GM10847 (cell line): ENCODE measurements around the gene PRPS1.

Experiments used
- POLR2A ChIP-seq: IDR thresholded peaks from 2 replicates; pipeline ENCODE4 v1.6.1; 2011; ENCODE audit not compliant: insufficient read length; ENCODE audit errors: extremely low read depth

PRPS1 gene

DNA sequence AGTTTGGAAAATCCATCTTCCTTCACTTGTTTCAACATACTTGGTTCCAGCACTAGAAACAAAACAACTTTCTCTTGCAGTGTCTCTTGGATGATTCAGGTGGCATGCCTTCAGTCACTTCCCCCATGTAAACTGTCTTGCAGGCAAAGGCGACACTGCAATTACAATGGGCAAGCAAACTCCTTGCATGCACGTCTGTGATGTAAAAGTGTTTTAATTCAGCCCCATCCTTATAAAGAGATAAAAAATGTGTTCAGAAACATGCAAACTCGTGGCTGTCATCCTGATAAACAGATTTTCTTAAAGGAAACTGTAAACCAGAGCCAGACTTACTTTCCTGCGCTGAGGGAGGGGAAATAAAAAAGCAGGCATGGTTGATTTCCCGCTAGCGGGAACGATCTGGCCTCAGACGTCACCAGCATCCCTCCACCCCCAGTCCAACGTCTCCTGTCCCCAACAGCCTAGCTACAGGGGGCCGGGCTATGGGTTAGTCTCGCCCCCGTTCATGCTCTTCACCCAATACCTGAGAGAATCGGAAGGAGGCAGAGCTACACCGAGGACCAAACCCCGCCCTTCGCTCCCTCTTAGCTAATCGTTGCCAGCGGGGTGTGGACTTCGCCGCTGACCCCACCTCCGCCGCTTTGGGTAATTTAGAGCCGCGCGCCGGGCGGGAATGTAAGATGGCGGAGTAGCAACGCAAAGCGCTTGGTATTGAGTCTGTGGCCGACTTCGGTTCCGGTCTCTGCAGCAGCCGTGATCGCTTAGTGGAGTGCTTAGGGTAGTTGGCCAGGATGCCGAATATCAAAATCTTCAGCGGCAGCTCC, at the start of gene PRPS1:
PRPS1 (plus strand) TSS at position 673 of the 824 bp plus-strand sequence; CDS start at position 792, 119 bp downstream.
- TF ChIP-seq POLR2A: peak; percentile 48

DNA sequence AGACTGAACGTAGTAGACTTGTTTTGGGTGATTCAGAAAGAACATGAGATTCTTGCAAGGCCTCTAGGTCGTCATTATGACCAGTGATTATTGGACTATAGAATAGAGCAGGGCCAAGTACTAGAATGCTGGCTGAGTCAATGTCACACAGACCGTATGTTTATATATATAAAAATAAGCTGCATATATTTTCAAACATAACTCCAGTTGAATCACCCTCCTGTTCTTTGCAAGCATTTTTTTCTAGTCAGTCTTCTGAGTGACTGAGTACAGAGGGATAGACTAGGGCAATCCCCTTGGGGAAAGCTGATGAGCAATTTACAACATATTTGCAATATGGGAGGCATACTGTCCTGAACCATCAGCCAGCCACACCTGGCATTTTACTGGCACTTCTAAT, 48.4 kb upstream of the PRPS1 start:
- no peak for TF ChIP-seq POLR2A

DNA sequence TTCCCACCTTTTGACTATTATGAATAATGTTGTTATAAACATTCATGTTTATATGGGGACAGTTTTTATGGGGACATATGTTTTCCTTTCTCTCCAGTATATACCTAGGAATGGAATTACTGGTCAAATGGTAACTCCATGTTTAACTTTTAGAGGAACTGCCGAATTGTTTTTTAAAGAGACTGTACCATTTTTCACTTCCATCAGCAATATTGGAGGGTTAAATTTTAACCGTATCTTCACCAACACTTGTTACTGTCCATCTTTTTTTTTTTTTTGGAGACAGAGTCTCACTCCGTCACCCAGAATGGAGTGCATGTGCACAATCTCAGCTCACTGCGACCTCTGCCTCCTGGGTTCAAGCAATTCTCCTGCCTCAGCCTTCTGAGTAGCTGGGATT, 46.4 kb upstream of the PRPS1 start:
- TF ChIP-seq POLR2A: no peak

DNA sequence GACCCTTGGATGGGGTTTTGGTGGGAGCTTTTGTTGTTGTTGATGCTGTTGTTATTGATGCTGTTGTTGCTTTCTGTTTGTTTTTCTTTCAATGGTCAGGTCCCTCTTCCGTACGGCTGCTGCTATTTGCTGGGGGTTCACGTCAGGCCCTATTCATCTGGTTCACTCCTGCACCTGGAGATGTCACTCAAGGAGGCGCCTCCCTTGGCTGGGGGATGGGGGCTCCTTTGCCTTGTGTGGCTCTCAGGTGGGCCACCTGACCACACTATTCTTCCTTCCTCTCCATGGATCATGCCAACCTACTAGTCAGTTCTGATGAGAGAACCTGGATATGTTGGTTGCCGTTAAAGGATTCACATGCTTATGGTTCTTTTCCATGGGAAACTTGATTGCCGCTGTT, 39.1 kb upstream of the PRPS1 start:
- no peak for TF ChIP-seq POLR2A

DNA sequence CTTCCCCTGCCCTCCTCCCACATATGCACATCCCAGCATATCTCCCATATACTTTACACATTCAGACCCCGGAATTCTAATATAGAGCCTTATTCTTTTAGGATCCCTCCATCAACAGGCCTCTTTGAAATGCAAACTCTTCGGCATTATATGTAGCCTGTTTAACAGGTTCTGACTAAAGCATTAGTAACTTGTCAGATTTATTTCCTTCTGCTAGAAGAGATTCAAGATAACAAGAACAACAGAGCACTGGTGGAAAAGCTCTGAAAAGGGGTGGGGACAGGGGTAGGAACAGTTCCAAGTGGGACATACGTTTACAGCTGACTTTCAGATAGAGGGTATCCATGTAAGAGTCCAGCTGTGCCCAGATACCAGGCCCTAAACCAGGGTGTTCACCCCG, 31.7 kb upstream of the PRPS1 start:
- no peak for TF ChIP-seq POLR2A

DNA sequence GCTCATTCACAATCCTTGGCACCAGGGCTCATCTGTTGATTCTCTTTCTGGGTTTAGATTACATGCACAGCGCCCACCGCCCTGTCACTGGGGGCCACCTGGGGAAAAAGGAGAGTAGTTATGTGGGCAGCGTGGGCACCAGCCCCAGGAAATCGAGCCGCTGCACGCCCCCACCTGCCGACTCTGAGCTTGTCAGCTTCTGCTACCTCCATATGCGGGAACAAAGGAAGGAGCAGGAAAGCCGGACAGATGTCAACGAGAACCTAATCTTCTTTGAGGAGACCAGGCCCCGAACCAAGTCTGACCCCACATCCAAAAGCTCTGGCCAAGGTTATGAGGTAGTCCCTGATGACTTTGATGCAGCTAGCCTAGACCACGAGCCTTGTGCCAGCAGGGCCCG, 31.0 kb upstream of the PRPS1 start:
- TF ChIP-seq POLR2A: no peak

DNA sequence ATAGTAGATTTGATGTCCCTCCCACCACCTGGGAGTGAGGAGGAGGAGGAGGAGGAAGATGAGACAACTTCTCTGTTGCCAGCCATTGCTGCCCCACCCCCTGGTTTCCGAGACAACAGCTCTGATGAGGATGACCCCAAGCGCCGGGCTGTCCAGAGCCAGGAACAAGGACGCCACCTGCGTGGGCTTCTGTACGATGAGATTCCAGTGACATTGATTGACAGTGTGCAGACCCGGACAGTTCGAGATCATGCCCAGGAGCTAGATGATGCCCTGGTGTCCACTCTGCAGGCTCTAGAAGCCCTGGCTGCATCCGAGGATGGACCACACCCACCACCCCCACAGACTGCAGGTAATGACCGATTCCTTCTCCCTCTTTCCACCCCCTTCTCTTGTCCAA, 30.5 kb upstream of the PRPS1 start:
- TF ChIP-seq POLR2A: no peak

DNA sequence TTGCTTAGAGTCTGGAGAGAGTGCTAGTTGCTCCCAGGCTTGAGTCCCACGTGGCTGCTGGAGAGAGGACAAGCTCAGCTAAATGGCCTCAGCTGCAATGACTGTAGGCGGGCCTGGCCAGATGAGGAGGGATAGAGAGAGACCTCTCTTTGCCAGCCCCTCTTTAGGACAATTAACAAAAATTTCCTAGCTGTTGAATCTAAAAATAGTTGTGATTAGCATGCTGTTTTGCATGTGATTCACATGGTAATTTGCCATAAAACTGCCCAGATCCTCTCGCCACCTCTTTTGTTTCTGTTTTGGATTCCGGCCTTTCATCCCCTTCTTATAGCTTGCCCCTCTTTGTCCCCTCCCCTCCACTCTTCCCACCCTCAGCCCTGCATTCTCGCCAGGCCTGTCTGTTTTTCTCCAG, 28.9 kb upstream of the PRPS1 start:
- TF ChIP-seq POLR2A: no peak

DNA sequence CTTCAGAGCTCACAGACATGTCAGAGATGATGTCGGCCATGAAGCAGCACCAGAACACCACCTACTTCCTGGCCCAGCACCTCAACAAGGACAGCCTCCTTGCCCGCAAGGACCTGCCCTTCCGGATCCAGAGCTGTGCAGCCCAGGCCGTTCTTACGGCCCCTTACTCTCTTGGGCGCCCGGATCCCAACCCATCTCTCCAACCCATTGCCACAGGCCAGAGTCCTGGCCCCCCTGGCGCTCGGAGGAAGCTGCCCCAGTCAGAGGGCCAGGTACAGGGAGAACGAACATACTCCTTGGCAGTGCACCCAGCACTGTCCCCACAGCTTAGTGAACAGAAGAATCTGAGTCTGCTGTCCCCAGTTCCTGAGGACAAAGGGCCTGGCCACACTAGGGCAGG, 27.9 kb upstream of the PRPS1 start:
- TF ChIP-seq POLR2A: no peak

DNA sequence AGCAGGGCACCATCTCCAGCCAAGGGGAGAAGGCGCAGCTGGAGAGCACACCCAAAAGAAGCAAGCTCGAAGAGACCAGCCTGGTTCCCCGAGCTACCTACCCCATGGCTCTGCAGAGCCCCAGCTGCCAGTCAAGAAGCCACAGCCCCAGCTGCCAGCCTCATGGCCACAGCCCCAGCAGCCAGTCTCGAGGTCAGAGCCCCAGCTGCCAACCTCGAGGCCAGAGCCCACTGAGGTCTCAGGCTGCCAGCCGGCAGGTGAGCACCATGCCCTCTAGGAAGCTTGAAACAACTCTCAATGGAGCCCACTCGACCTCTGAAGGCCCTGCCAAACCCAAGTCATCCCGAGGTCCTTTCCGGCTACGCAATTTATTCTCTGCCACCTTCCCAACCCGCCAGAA, 27.0 kb upstream of the PRPS1 start:
- no peak for TF ChIP-seq POLR2A

DNA sequence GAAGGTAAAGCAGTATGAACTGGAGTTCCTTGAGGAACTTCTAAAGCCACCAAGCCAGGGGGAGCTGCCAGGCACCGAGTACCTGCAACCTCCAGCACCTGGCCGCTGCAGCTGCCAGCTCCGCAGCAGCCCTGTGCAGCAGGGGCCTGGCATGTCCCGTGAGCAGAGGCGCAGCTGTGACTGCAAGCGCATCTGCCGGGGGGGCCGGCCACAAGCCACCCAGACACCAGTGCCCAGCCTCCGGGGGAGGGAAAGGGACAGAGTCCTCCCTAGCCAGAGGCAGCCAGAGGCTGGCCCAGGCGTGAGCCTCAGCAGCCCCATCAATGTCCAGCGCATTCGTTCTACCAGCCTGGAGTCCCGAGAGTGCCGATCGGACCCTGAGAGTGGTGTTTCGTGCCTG, 26.6 kb upstream of the PRPS1 start:
- TF ChIP-seq POLR2A: no peak

DNA sequence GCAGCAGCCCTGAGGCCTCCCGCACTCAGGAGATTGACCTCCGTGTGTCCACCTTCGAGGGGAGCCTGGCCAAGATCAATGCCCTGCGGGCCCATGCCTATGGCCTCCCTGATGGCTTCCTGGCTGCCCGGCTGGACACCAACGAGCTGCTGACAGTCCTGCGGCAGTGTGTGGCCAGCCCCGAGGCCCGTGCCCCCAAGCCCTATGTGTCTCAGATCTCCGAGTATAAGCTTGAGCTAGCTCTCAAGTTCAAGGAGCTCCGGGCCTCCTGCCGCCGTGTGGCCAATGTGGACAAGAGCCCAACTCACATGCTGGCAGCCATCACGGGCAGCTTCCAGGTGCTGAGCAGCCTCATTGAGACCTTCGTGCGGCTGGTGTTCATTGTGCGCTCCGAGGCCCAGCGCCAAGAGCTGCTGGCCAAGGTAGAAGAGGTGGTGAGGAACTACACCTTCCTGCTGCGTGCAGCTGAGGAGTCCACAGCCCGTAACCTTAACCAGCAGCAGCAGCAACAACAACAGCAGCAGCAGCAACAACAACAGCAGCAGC, 25.5 kb upstream of the PRPS1 start:
- TF ChIP-seq POLR2A: no peak

DNA sequence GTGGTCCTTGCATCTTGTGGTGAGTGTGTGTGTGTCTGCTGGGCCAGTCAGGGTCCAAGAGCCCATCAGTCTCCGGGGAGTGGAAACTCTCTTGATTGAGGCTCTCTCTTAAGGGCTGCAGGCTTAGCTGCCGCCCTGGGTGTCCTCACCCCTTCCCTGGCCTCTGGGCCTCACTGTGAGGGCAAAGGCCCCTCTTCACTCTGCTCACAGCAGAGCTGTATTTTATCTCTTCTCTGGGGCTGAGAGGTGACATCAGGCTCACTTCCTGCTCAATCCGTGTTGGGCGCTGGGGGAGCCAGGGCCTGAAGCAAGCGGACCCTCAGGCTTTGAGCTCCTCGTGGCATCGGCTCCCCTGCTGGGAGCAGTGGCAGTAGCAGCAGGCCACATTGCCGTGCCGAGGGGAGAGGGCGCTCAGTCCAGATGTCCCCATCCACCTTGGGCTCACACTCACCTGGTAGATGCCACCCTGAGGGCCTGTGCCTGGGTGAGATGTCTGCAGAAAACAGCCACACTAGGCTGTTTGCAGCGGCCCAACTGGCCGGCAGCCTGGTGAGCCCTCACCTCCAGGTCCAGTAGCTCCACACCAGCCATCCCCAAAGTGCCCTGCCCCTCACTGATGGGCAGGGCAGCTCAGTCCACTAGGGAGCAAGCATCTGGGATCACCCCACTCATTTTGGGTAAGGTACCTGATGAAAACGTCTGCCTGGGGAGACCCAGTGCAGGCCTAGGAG, 24.7 kb upstream of the PRPS1 start:
- no peak for TF ChIP-seq POLR2A

DNA sequence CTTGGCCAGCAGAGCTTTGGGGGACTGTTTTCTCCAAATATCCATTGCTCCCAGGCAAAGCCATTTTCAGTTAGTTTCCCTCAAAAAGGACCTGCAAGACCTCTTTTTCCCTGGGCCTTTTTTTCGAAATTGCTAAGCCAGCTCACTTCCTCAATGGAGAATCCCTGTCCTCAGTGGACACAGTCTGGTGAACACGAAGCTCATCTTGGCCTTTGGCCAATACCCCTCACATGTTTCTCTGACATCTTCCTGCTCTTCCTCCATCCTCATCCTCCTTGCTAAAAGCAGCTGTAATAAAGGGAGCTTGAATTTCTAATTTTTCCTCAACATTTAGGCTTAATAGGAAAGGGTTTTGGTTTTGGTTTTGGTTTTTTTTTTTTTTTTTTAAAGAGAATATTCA, 17.6 kb upstream of the PRPS1 start:
- no peak for TF ChIP-seq POLR2A

DNA sequence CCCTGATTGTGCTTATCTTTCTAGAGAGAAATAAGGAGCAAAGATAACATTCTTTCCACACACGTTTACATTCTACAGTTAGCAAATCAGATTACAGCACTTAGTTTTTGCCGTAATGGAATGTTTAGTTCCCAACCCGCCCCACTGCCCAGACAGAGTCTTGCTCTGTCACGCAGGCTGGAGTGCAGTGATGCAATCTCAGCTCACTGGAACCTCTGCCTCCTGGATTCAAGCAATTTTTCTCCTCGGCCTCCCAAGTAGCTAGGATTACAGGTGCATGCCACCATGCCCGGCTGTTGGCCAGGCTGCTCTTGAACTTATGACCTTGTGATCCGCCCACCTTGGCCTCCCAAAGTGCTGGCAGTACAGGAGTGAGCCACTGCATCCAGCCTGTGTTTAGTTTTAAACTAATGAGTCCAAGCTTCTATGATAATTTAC, 8.4 kb upstream of the PRPS1 start:
- no peak for TF ChIP-seq POLR2A

DNA sequence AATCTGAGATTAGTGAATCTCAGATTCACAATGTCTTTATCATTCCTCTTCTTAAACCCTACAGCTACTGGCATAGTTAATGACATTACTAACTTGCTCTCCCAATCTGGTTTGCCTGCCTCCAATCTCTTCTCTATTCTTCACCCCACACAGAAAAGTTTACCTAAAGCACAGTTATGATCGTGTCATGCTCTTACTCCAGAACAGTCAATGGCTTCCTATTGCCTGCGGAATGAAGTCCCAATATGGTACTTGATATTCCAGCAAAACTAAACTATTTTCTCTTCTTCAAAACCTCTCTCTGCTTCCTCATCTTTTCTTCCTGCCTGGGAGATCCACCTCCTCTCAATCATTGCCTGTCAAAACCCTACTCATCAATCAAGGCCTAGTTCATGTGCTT, 3.4 kb upstream of the PRPS1 start:
- no peak for TF ChIP-seq POLR2A

DNA sequence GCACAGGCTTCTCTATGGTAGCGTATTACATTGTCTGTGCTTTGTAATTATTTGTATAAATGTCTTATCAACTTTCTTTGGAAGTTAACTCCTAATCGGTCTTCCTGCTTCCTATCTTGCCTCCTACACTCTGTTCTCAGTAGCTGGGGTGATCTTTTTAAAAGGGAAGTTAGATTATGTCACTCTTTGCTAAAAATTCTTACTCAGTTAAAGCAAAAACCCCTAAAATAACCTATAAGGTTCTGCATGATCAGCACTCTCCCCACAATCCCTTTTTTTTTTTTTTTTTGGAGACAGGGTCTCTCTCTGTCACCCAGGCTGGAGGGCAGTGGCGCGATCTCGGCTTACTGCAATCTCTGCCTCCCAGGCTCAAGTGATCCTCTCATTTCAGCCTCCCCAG, 2.6 kb upstream of the PRPS1 start:
- no peak for TF ChIP-seq POLR2A

DNA sequence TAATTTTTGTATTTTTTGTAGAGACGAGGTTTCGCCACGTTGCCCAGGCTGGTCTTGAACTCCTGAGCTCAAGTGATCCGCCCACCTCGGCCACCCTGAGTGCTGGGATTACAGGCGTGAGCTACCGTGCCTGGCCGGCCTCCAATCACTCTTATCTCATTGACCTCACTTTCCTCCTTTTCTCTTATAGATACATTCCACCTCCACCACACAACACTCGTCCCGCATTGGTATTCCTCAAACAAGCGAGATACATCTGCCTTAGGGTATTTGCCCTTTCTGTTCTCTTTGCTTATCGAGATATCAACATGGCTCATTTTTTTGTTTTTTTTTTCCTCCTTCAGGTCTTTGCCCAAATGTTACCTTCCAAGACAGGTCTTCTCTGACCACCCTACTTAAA, 1.8 kb upstream of the PRPS1 start:
- TF ChIP-seq POLR2A: no peak
